Subcutaneous abdominal adipose tissue (tissue), 5 donors: ENCODE data around the gene S100A5.

Experiments used
- H3K27ac ChIP-seq: one replicate; pipeline ENCODE4 v1.7.0; 2013; ENCODE audit warnings: low read depth, mild to moderate bottlenecking, inconsistent platforms, low read length, moderate library complexity
- H3K27me3 ChIP-seq, 5 donors: one replicate each; pipeline ENCODE4 v1.7.0; 2013; ENCODE audit warnings: low read length in 5 of 5, inconsistent platforms in 1 of 5; ENCODE audit not compliant: control insufficient read depth in 5 of 5, insufficient read depth in 4 of 5
- H3K36me3 ChIP-seq, 5 donors: one replicate each; pipeline ENCODE4 v1.7.0; 2013; ENCODE audit warnings: low read length in 5 of 5; ENCODE audit not compliant: control insufficient read depth in 5 of 5, insufficient read depth in 5 of 5
- H3K4me1 ChIP-seq, 5 donors: one replicate each; pipeline ENCODE4 v1.7.0; 2013; ENCODE audit warnings: low read length in 5 of 5, mild to moderate bottlenecking in 3 of 5, moderate library complexity in 1 of 5; ENCODE audit not compliant: control insufficient read depth in 5 of 5, insufficient read depth in 5 of 5
- H3K4me3 ChIP-seq, 5 donors: one replicate each; pipeline ENCODE4 v1.7.0; 2013; ENCODE audit warnings: low read length in 5 of 5, low read depth in 1 of 5
- H3K9ac ChIP-seq, 5 donors: one replicate each; pipeline ENCODE4 v1.7.0; 2013; ENCODE audit warnings: low read length in 5 of 5, mild to moderate bottlenecking in 4 of 5, moderate library complexity in 3 of 5
- H3K9me3 ChIP-seq, 5 donors: one replicate each; pipeline ENCODE4 v1.7.0; 2013; ENCODE audit warnings: low read length in 5 of 5; ENCODE audit not compliant: control insufficient read depth in 5 of 5
- donor health status: healthy.
- donor health status: healthy.
- donor health status: healthy.
- donor health status: healthy.
- donor health status: healthy.

S100A5 gene

DNA sequence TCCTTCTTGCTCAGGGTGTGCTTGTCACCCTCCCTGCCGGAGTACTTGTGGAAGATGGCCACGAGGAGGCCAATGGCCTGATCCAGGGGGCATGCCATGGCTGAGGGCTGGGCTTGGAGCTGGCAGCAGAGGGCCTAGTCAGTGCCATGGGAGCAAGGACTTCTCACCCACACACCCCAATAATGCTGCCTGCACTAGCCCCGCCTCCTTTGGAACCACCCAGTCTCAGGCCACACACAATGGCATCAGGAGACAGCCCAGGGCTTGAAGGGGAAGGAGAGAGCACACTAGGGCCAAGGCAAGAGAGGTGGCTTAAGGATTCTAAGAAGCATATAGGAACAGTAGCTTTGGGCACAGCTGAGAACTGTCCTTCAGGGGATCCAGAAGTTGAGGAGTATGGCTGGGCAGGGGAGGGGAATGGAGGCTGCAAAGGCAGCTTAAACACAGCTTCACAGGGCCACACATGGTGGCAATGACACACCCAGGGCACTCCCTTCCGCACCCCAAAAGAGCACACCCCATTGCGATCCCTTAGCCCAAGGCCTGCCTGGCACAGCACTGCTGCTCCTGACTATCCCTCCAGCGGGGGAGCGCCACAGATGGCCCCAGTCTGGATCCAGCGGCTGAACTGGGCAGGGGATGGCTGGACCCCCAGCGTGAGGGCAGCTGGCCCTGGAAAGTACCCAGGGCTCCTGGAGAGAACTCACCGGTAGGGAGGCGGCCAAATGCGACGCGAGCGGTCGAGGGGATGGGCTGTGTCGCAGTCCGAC, 5.3 kb downstream of the S100A5 start, which contains the start of gene S100A6:
TSS of gene S100A6 (minus strand) at position 750 of the 770 bp plus-strand sequence. CDS start at position 98, 652 bp downstream.
- H3K4me3 ChIP-seq, result peak within 1 kb of the TSS; percentile 76 to 100 (median 89)
- no peaks in the 10 kb centered on the region for H3K27me3 ChIP-seq
- H3K27ac ChIP-seq, result peak within 1 kb of the TSS; percentile 99
- no peaks in the 10 kb centered on the region for H3K9me3 ChIP-seq
- peak within 1 kb of the TSS; percentile 80 to 99 (median 99) for H3K9ac ChIP-seq
- H3K4me1 ChIP-seq, result peaks cover 4 to 51% (median 39%) of the 10 kb centered on the region in 5 donors
- peaks cover 0 to 10% (median 0%) of the 10 kb centered on the region in 5 donors for H3K36me3 ChIP-seq

DNA sequence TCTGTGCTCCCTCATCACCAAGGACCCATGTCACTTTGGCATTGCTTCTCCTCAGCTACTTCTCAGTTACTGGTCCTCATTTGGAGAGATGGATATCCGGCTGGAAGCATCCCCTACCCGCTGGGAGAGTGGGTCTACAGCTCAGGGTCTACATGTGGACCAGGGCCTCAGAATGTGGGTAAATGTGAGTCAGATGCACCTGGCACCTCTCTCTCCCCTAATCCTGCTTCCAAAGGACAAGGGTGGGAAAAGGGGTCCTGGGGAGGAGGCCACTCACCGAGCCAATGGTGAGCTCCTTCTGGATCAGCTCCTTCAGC, 5.9 kb downstream of the S100A5 start:
- H3K36me3 ChIP-seq, result peaks cover 0 to 10% (median 0%) of the 10 kb centered on the region in 5 donors
- no peaks in the 10 kb centered on the region for H3K9me3 ChIP-seq

GRCh38 chr1:153534226-153534924, 6.4 kb downstream of the S100A5 start:
- H3K9me3 ChIP-seq, result no peaks in the 10 kb centered on the region
- peaks cover 0 to 10% (median 0%) of the 10 kb centered on the region in 5 donors for H3K36me3 ChIP-seq
- H3K4me1 ChIP-seq, result peaks cover 4 to 49% (median 39%) of the 10 kb centered on the region in 5 donors
- H3K27me3 ChIP-seq, result no peaks in the 10 kb centered on the region
- peak overlapping the region; percentile 76 to 100 (median 89) for H3K4me3 ChIP-seq
- peak overlapping the region; percentile 80 to 99 (median 99) for H3K9ac ChIP-seq
- H3K27ac ChIP-seq, result peak overlapping the region; percentile 99

More for the DNA sequence above, 5.9 kb downstream of the S100A5 start:
- Histone ChIP-seq H3K27me3 (no peaks in the 10 kb centered on the region), H3K4me1 (peaks cover 4 to 49% (median 39%) of the 10 kb centered on the region in 5 donors), H3K27ac (peak overlapping the region; percentile 99), H3K4me3 (peak overlapping the region; percentile 76 to 100 (median 89)), H3K9ac (peak overlapping the region; percentile 80 to 99 (median 99))

- H3K4me3 ChIP-seq, result peak overlapping the region; percentile 76 to 100 (median 89)
- no peaks in the 10 kb centered on the region for H3K9me3 ChIP-seq
- peak overlapping the region; percentile 80 to 99 (median 99) for H3K9ac ChIP-seq
- H3K27me3 ChIP-seq, result no peaks in the 10 kb centered on the region
- H3K4me1 ChIP-seq, result peaks cover 4 to 49% (median 39%) of the 10 kb centered on the region in 5 donors
- peaks cover 0 to 10% (median 0%) of the 10 kb centered on the region in 5 donors for H3K36me3 ChIP-seq
- H3K27ac ChIP-seq, result peak overlapping the region; percentile 99
Measured at GRCh38 chr1:153533689-153534201, 7.0 kb downstream of the S100A5 start.

- peaks cover 4 to 45% (median 39%) of the 10 kb centered on the region in 5 donors for H3K4me1 ChIP-seq
- H3K9me3 ChIP-seq, result no peaks in the 10 kb centered on the region
- peak overlapping the region; percentile 99 for H3K27ac ChIP-seq
- H3K36me3 ChIP-seq, result peaks cover 0 to 10% (median 0%) of the 10 kb centered on the region in 5 donors
- H3K27me3 ChIP-seq, result no peaks in the 10 kb centered on the region
- H3K9ac ChIP-seq, result peak overlapping the region; percentile 55 to 99 (median 77)
- H3K4me3 ChIP-seq, result peak overlapping the region; percentile 76 to 100 (median 89)
Measured at GRCh38 chr1:153532769-153533599, 7.8 kb downstream of the S100A5 start.

DNA sequence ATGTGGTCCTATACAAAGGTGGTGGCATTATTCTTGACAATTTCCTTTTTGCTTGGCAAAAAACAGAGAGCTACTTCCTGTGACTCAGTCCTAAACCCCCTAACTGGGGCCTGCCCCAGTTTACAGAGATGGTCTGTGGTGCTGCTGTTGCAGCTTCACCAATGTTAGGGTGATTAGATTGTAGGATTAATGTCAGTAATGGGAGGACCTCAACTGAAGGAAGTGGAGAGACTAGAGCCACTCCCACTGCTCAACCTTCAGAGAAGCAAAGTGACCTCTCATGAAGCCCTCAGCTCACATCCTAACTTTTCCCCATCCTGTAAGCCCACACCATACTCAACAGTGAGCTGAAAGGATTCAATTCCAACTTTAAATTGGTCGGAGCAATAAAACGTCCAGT, 8.6 kb downstream of the S100A5 start:
- Histone ChIP-seq H3K4me3 (no peak overlapping the region), H3K9ac (no peak overlapping the region), H3K27me3 (no peaks in the 10 kb centered on the region), H3K9me3 (no peaks in the 10 kb centered on the region), H3K4me1 (peaks cover 4 to 45% (median 39%) of the 10 kb centered on the region in 5 donors), H3K36me3 (peaks cover 0 to 10% (median 0%) of the 10 kb centered on the region in 5 donors), H3K27ac (peak overlapping the region; percentile 99)

DNA sequence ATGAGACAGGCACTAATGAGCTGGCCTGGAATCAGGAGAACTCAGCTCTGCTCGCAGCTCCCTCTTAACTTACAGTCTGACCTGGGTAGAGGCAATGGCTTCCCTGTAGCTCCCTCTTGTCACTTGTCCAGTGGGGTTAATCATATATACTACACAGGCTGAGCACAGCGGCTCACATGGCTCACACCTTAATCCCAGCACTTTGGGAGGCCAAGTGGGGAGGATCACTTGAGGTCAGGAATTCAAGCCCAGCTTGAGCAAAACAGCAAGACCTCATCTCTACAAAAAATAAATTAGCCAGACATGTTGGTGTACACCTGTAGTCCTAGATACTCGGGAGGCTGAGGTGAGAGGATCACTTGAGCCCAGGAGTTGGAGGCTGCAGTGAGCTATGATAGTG, 9.1 kb downstream of the S100A5 start:
- H3K4me1 ChIP-seq, result peaks cover 4 to 43% (median 39%) of the 10 kb centered on the region in 5 donors
- peaks cover 0 to 10% (median 0%) of the 10 kb centered on the region in 5 donors for H3K36me3 ChIP-seq
- no peak overlapping the region for H3K4me3 ChIP-seq
- H3K27ac ChIP-seq, result peak overlapping the region; percentile 17
- no peak overlapping the region for H3K9ac ChIP-seq
- H3K9me3 ChIP-seq, result no peaks in the 10 kb centered on the region
- no peaks in the 10 kb centered on the region for H3K27me3 ChIP-seq

- Histone ChIP-seq H3K27ac (no peak overlapping the region), H3K9me3 (no peaks in the 10 kb centered on the region), H3K27me3 (no peaks in the 10 kb centered on the region), H3K9ac (no peak overlapping the region), H3K4me1 (peaks cover 0 to 8% (median 1%) of the 10 kb centered on the region in 5 donors), H3K4me3 (no peak overlapping the region), H3K36me3 (no peaks in the 10 kb centered on the region)
Measured at GRCh38 chr1:153527683-153528040, 13.1 kb downstream of the S100A5 start.

DNA sequence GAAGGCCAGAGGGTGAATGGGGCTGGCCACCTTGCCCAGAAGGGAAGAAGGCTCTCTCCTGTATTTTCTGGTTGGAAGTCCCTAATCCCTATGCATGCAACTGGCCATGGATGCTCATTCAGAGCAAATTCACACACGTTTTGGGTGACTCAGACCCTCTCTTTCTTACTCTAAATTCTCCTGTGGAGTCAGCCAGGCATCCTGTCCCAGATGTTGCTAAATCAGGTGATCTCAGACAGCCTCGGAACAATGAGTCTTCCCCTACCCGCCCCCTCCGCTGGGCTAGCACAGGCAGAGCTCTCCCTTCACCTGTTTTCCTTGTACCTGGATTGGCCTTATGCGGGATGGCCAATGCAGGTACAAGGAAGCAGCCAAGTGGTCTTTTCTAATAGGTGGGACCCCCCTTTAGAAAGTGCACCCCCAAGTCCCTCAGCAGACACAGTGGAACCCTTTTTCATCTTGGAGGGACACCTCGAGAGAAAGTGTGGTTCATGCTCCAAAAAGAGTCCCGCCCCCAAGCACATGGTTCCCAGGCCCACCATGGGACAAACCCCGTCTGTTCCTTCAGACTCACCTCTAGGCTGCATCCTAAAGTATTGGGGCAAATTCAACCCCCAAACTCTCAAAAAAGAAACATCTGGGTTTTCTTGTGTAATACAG, 13.6 kb downstream of the S100A5 start:
- H3K4me3 ChIP-seq, result no peak overlapping the region
- no peak overlapping the region for H3K9ac ChIP-seq
- no peak overlapping the region for H3K27ac ChIP-seq
- H3K9me3 ChIP-seq, result no peaks in the 10 kb centered on the region
- peaks cover 0 to 6% (median 0%) of the 10 kb centered on the region in 5 donors for H3K4me1 ChIP-seq
- no peaks in the 10 kb centered on the region for H3K36me3 ChIP-seq
- no peaks in the 10 kb centered on the region for H3K27me3 ChIP-seq
